GM21825 (cell line): Measurements from ENCODE around the gene HOXB3.
A peak's percentile ranks its signal among the peaks of the same experiment; 100 is the strongest.

Source experiments
- ATAC-seq: cut with Tn5 transposase; IDR thresholded peaks from one replicate; pipeline ENCODE4 v1.9.1; 2021; ENCODE audit warnings: mild to moderate bottlenecking, moderate library complexity; ENCODE audit not compliant: unreplicated experiment

Gene HOXB3

GRCh38 chr17:48588528-48588927 lies 1.5 kb downstream of the HOXB3 start:
- no peak for ATAC-seq

DNA sequence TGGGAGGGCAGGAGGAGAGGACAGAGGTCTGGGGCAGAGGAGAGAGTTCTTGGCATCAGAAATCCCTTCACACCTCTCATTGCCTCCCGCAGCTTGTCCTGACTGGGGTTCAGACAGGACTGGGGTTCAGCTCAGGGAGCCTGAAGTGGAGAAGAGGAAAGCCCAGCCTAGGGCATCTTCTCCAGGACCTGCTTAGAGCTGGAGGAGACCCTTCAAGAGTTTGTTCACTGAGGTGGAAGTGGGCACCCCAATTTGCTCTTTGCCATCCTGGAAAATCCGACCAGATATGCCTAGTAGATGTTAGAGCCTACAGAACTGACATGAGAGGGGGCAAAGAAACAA lies 2.0 kb downstream of the HOXB3 start:
- ATAC-seq, result no peak

DNA sequence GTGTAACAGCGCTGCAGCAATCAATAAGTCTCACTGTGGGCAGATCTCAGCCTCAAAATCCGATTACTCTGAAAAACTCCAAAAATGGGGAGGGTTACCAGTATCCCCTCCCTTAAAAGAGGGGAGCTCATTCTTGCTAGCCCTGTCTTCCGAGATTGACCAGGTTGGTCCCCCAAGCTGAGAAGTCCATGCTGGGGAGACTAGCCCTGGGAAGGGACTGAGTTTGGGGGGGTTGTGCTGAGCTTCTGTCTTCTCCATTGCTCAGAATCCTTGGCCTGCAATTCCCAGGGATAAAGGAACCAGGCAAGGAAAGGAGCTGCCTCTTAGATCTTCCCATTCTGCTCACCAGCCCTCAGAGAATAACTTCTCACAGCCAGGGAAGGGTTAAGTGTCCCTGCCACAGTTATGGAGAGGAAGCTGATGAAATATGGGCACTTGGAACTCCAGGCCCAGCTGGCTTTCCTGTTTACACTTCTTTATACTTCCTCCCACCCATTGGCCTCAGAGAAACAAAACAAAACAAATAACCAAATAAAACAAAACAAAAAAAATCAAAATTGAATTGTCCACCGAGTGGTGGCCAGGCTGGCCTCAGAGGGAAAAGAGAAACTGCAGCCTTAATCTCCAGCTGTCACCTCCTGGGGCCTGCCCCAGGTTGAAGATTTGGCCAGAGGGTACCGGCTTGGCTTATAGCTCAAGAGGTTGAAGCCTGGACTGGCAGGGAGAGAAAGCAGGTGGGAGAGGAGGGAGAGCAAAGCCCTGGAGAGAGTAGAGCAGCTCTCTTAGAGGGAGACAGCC lies 2.6 kb downstream of the HOXB3 start:
- no peak for ATAC-seq

GRCh38 chr17:48586355-48587258 lies 3.4 kb downstream of the HOXB3 start:
- ATAC-seq, result no peak

DNA sequence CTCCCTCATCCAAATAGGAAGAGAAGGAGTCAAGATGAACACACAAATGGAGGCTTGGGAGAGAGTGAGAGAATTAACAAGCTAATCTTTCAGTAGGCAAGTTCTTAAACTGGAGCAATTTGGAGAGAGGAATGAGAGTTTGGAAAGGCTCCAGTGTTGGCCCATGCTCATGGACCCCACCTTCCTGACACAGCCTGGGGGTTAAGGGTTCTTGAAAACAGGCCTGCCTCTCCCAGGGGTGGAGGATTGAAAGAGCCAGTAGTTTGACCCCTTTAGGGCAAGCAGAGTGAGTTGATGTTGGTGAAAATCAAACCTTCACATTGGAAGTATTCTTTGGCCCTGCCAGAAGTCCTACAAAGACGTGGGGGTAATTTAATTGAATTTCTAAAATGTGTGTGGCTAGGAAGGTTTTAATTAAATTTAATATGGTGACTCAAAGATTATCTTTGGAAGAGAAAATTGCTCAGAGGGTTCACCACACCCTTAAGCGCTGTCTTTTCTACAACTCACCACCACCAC lies 5.8 kb downstream of the HOXB3 start:
- ATAC-seq, result no peak

GRCh38 chr17:48583708-48584222 lies 6.3 kb downstream of the HOXB3 start:
- ATAC-seq, result no peak

DNA sequence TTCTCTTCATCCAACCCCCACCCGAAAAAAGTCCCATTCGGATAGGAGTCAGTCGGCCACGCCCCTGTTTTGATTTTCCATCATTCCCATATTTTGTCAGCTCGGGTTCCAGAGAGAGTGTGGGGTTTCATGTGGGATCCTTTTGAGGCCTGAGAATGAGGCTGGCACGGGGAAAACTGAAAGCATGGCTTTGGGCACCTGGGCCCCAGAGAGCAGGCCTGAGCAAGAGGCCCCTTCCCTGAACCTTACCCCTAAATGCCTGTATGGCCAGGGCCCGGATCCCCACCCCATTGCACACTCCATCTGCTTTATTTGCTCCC lies 7.3 kb downstream of the HOXB3 start:
- ATAC-seq, result no peak

DNA sequence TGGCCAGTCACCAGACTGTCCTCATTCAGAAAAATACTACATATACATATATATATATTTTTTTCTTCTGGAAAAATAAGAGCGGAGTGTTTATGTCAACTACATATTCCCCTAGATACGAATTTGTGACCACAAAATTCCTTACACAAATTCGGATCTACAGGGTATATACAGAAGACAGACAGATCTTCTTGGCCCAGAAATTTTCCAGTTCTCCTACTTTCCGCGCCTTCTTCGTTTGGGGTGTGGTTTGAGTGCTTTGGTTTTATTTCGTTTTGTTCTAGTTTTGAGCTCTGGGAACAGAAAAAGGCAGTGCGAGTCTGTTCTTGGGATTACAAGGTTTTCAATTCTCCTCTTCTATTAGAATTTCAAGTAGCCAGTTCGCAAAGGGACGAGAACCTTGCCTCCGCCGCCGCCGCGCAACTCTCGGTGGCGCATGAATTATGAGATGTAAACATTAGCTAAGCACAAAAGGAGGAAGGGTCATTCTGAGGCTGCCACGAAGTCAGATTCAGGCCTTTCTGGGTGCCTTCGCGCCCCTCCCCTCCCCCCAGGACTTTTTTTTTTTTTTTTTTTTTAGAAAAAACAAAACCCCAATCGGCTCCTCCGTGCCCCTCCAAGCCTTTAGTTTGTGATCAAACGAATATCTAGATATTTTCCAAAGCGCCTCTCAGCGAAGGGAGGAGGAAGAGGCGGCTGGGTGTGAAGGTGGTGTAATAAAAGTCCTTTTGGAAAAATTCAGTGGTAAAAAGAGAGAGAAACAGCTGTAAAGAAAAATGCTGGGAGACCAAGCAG lies 10.1 kb downstream of the HOXB3 start:
- ATAC-seq, result no peak

- ATAC-seq, result no peak
These were observed 10.6 kb downstream of the HOXB3 start for GRCh38 chr17:48579471-48579759.

GRCh38 chr17:48578616-48579470 lies 11.2 kb downstream of the HOXB3 start:
- peak; percentile 23 for ATAC-seq

- ATAC-seq, result peak; percentile 44
These were observed 12.0 kb downstream of the HOXB3 start, which contains the start of gene HOXB4 for GRCh38 chr17:48577946-48578615. Gene HOXB4, minus strand, starts transcription at chr17:48578350. Its CDS starts 31 bp downstream, at chr17:48578319.

DNA sequence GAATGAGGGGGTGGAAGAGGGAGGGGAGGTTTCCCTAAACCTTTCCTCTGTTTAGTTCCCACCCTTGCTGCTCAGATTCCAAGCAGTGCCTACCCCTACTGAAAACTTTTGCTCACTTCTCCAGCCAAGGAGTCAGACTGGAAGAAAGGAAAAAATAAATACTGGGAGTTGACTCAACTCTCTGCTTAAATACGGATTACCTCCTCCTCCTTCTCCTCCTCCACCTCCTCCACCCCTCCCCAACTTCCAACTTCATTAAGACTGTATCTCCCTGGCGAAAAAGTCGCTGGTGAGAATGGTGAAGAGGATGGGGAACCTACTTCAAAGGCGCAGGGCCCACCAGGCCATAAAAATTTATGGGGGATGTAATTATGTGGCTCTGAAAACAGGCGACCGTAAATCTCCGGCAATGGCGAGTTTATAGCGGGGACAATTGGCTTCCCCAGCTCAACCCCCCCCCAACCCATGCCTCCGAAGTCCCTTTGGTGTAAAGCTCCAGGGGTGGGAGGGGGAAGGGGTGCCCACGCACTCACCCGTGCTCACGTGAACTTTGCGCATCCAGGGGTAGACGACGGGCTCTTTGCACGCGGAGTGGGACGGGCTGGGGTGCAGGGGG lies 12.6 kb downstream of the HOXB3 start:
- peak; percentile 5 for ATAC-seq

- ATAC-seq, result no peak
These were observed 13.3 kb downstream of the HOXB3 start for GRCh38 chr17:48576479-48577309.

GRCh38 chr17:48575673-48576478 lies 14.2 kb downstream of the HOXB3 start:
- no peak for ATAC-seq

DNA sequence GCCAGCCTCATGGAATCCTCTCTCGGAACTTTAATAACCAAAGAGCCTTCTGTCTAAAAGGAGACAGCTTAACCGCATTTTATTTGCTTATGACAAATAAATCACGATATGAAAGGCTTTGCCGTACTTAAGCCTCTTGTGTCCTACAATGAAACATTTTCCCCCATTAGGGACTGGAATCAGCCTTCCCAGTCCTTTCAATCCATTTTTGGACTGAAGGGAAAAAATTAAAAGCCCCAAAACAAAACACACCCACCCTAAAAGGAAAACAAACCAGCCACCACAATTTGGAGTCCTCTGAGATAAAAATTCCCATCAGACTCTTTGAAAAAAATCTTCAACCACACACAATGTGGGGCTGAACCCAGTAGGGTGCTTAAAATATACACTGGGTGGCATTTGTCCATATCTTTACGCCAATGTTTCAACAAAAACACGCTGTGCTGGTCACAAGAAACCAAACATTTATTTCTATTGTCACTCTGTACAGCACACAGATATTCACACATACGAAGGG lies 14.9 kb downstream of the HOXB3 start:
- no peak for ATAC-seq

- ATAC-seq, result no peak
These were observed 15.5 kb downstream of the HOXB3 start for GRCh38 chr17:48574505-48575065.

- no peak for ATAC-seq
These were observed 18.1 kb downstream of the HOXB3 start for GRCh38 chr17:48571826-48572417.
